GM12878 (cell line): ENCODE results near the gene ERC2. TPM values are rescaled to one million over a fixed set of nuclear protein-coding genes. Genes with fewer than 3 reads are reported as not detected.

Experiments
- ATAC-seq: fragments of 200-7000 bp; cut with Tn5 transposase; 3 replicates; pipeline ENCODE4 v1.9.1; 2020; ENCODE audit warnings: mild to moderate bottlenecking, moderate library complexity
- BruUV-seq: library from RNA; stranded (reverse); fragments of 400-500 nt; replicated peaks from 2 replicates; lab custom pipeline; 2021; lab: Mats Ljungman, UMichigan
- CTCF ChIA-PET: fragments of 300-600 bp; sonication (Branson Sonifier 250); formaldehyde crosslinking; extraction: SDS; loops from one replicate; lab custom pipeline; 2021; ENCODE audit warnings: inconsistent platforms; lab: Yijun Ruan, JAX
- POLR2A ChIA-PET: fragments of 350-600 bp; formaldehyde crosslinking; extraction: SDS; loops from one replicate; lab custom pipeline; 2021; ENCODE audit warnings: inconsistent platforms; lab: Charles Lee
- RAD21 ChIA-PET: fragments of 300-600 bp; sonication (Branson Sonifier 250); formaldehyde crosslinking; loops from one replicate; lab custom pipeline; 2023; ENCODE audit warnings: antibody characterized with exemption; ENCODE audit not compliant: unreplicated experiment; lab: Charles Lee
- SMC1A ChIA-PET: fragments of 300-600 bp; sonication (Branson Sonifier 250); formaldehyde crosslinking; loops from one replicate; lab custom pipeline; 2023; ENCODE audit not compliant: unreplicated experiment, uncharacterized antibody; lab: Charles Lee
- DNase-seq: peaks from one replicate; pipeline ENCODE4 v3.0.0-alpha.2; 2011; ENCODE audit warnings: low read depth, low spot score
- FAIRE-seq: peaks from 3 replicates; lab custom pipeline; 2011; peaks lifted over from hg19 to GRCh38; lab: Jason Lieb, UNC
- H2AFZ ChIP-seq: 2 replicates; pipeline ENCODE4 v1.6.0; 2011; ENCODE audit warnings: low read depth, low read length, control low read depth; ENCODE audit not compliant: control insufficient read depth
- H3K27ac ChIP-seq: 2 replicates; pipeline ENCODE4 v1.5.1; 2011; ENCODE audit warnings: control low read depth; ENCODE audit not compliant: control insufficient read depth, insufficient read depth
- H3K27me3 ChIP-seq, 2 experiments: replicated peaks in 1 of 2; 2 replicates each; pipeline versions ENCODE4 v1.6.0 to v1.6.1; 2011; ENCODE audit warnings: low read length in 1 of 2; ENCODE audit not compliant: control insufficient read depth in 2 of 2, insufficient read depth in 2 of 2
- H3K36me3 ChIP-seq, 2 experiments: 2 replicates each; pipeline ENCODE4 v1.5.1; 2011; ENCODE audit warnings: low read length in 1 of 2; ENCODE audit not compliant: control insufficient read depth in 2 of 2, insufficient read depth in 2 of 2
- H3K4me1 ChIP-seq: 2 replicates; pipeline ENCODE4 v1.6.1; 2011; ENCODE audit warnings: mild to moderate bottlenecking, low read length, moderate library complexity, mixed read lengths; ENCODE audit not compliant: control insufficient read depth, insufficient read depth
- H3K4me2 ChIP-seq: 2 replicates; pipeline ENCODE4 v1.6.0; 2011; ENCODE audit warnings: control low read depth; ENCODE audit not compliant: control insufficient read depth, insufficient read depth
- H3K4me3 ChIP-seq: fragments of 200-600 bp; sonication (generic); 2 replicates; pipeline ENCODE4 v1.5.1; 2016
- H3K79me2 ChIP-seq: 2 replicates; pipeline ENCODE4 v1.6.0; 2011; ENCODE audit warnings: low read length; ENCODE audit not compliant: control insufficient read depth, insufficient read depth
- H3K9ac ChIP-seq: 2 replicates; pipeline ENCODE4 v1.8.0; 2011; ENCODE audit warnings: low read length, control low read depth, mixed read lengths; ENCODE audit not compliant: control insufficient read depth, insufficient read depth
- H3K9me3 ChIP-seq: replicated peaks from 3 replicates; pipeline ENCODE4 v1.5.1; 2011; ENCODE audit warnings: mild to moderate bottlenecking, low read length; ENCODE audit not compliant: control insufficient read depth, insufficient read depth
- H4K20me1 ChIP-seq: 2 replicates; pipeline ENCODE4 v1.6.0; 2011; ENCODE audit not compliant: control insufficient read depth, insufficient read depth
- IRF5 ChIP-seq: fragments of 450-650 bp; IDR thresholded peaks from 2 replicates; pipeline ENCODE4 v1.6.1; 2017; ENCODE audit warnings: borderline replicate concordance
- LARP7 ChIP-seq: fragments of 450-650 bp; IDR thresholded peaks from 2 replicates; pipeline ENCODE4 v1.6.1; 2017; ENCODE audit warnings: mild to moderate bottlenecking
- RAD21 ChIP-seq: IDR thresholded peaks from 2 replicates; pipeline ENCODE4 v1.6.1; 2011; ENCODE audit warnings: mild to moderate bottlenecking, low read depth, low read length, moderate library complexity; ENCODE audit not compliant: insufficient read depth
- SIX5 ChIP-seq: IDR thresholded peaks from 2 replicates; pipeline ENCODE4 v1.6.1; 2011; ENCODE audit warnings: mild to moderate bottlenecking, low read depth, low read length, moderate library complexity; ENCODE audit not compliant: severe bottlenecking
- SMAD5 ChIP-seq: IDR thresholded peaks from 2 replicates; pipeline ENCODE4 v1.6.1; 2016; ENCODE audit warnings: antibody characterized with exemption, low read depth
- SMC3 ChIP-seq: IDR thresholded peaks from 2 replicates; pipeline ENCODE4 v1.6.1; 2011; ENCODE audit warnings: low read length, improper control_type of control experiment, borderline replicate concordance
- SP1 ChIP-seq: IDR thresholded peaks from one replicate; pipeline ENCODE4 v1.6.1; 2011; ENCODE audit warnings: low read depth, low read length
- SUPT20H ChIP-seq: IDR thresholded peaks from 2 replicates; pipeline ENCODE4 v1.6.1; 2011; ENCODE audit warnings: low read depth, mild to moderate bottlenecking, low read length, moderate library complexity, borderline replicate concordance; ENCODE audit not compliant: control insufficient read depth
- ZNF207 ChIP-seq: fragments of 450-650 bp; IDR thresholded peaks from 2 replicates; pipeline ENCODE4 v1.6.1; 2014; ENCODE audit warnings: antibody characterized with exemption, mild to moderate bottlenecking, borderline replicate concordance
- WGBS: methylation state at CpG from one replicate; pipeline ENCODE4 v1.1.6; 2016; ENCODE audit warnings: low lambda C conversion rate; ENCODE audit not compliant: insufficient replicate concordance, insufficient coverage; ENCODE audit errors: missing lambda C conversion rate; 5-methylcytosine and 5-hydroxymethylcytosine counted together
- in situ Hi-C: fragments of 300-500 bp; cut with MboI; formaldehyde crosslinking; loops from 9 replicates; pipeline ENCODE4 v1.14.3; 2018; ENCODE audit warnings: mixed read lengths
- intact Hi-C: fragments of 100-400 bp; cut with micrococcal nuclease; formaldehyde crosslinking; loops from one replicate; pipeline ENCODE4 v1.14.2; 2022; ENCODE audit not compliant: unreplicated experiment
- polyA plus RNA-seq, 11 experiments: library from polyadenylated mRNA; depleted of rRNA in 4 of 11; unstranded in 6 of 11; stranded (reverse) in 5 of 11; fragments of >200 nt; fragmentation: Nextera tagmentation in 4 of 11; fragmentation: Illumina TruSeq in 1 of 11; extraction: Ambion mirVana in 4 of 11; extraction: Trizol in 1 of 11; gene quantifications; 1 replicate in 1 of 11; 2 replicates in 10 of 11; pipeline versions ENCODE4 v1.2.1 to v1.2.3, GENCODE V29; 2011 to 2016; ENCODE audit warnings: inconsistent platforms in 2 of 11, missing spikeins in 2 of 11, low read depth in 1 of 11
- total RNA-seq, 4 experiments: library from RNA; depleted of rRNA in 3 of 4; stranded (reverse); fragments of >200 nt in 3 of 4; fragmentation: Illumina TruSeq in 1 of 4; extraction: Trizol in 1 of 4; gene quantifications; 2 replicates each; pipeline versions ENCODE4 v1.2.1 to v1.2.3, GENCODE V29; 2013 to 2021

ERC2 gene
- total and polyA plus RNA-seq, 10 of the 15 experiments (the other 5 are each of a cell fraction or from before 2014, with no cell fraction given) = 0.06 to 1.4 (median 0.12) TPM; not detected in 3

GRCh38 chr3:56415652-56416051 lies 52.6 kb downstream of the ERC2 start:
- ATAC-seq (no peak), DNase-seq (no peak), FAIRE-seq (no peak)
- H2AFZ ChIP-seq = no peak overlapping the region
- no peak overlapping the region for H3K9ac ChIP-seq
- H3K36me3 ChIP-seq = no peaks in the 10 kb centered on the region
- 0% methylated on average over 3 of the region's 3 CpGs for WGBS
- ChIA-PET CTCF (no interaction called here), POLR2A (no interaction called here), RAD21 (no interaction called here), SMC1A (no interaction called here)
- H3K4me2 ChIP-seq = no peak overlapping the region
- no peak for TF ChIP-seq SP1
- no peak for TF ChIP-seq ZNF207
- TF ChIP-seq RAD21 = no peak
- TF ChIP-seq SIX5 = no peak
- no peak for TF ChIP-seq SMAD5
- TF ChIP-seq LARP7 = no peak
- TF ChIP-seq SMC3 = no peak
- TF ChIP-seq IRF5 = no peak
- TF ChIP-seq SUPT20H = no peak
- no peaks in the 10 kb centered on the region for H4K20me1 ChIP-seq
- no peaks in the 10 kb centered on the region for H3K4me1 ChIP-seq
- H3K9me3 ChIP-seq = no peaks in the 10 kb centered on the region
- no peaks in the 10 kb centered on the region; a peak in 1 of 4 replicates for H3K27me3 ChIP-seq
- BruUV-seq = no TSS peak
- H3K4me3 ChIP-seq = no peak overlapping the region
- in situ Hi-C loops (no loop called here), intact Hi-C loops (no loop called here)
- H3K27ac ChIP-seq = no peak overlapping the region
- H3K79me2 ChIP-seq = no peaks in the 10 kb centered on the region
